A549 (cell line): ENCODE measurements around the gene ELL. TPM values are rescaled to one million over a fixed set of nuclear protein-coding genes. Genes with fewer than 3 reads are reported as not detected.

Experiments used
- ATAC-seq, 2 experiments: fragments of 200-7000 bp in 1 of 2; fragments of >200 bp in 1 of 2; cut with Nextera tagmentation in 1 of 2; cut with Tn5 transposase in 1 of 2; 3 replicates each; pipeline versions ENCODE4 v1.8.0 to v1.9.1; 2018 to 2020; ENCODE audit warnings: mild to moderate bottlenecking in 1 of 2, moderate library complexity in 1 of 2
- CTCF ChIA-PET: fragments of 300-600 bp; sonication (Branson Sonifier 250); formaldehyde crosslinking; extraction: SDS; loops from one replicate; lab custom pipeline; 2021; ENCODE audit warnings: antibody characterized with exemption, inconsistent platforms; lab: Yijun Ruan, JAX
- POLR2A ChIA-PET: fragments of 350-600 bp; formaldehyde crosslinking; extraction: SDS; loops from one replicate; lab custom pipeline; 2021; ENCODE audit warnings: antibody characterized with exemption, inconsistent platforms; lab: Yijun Ruan, JAX
- DNase-seq, 2 experiments: peaks; one replicate each; pipeline versions ENCODE4 v3.0.0 to v3.0.0-alpha.2; 2011 to 2016; ENCODE audit warnings: low read depth in 1 of 2, low spot score in 1 of 2
- FAIRE-seq: peaks from 2 replicates; lab custom pipeline; 2011; peaks lifted over from hg19 to GRCh38; lab: Jason Lieb, UNC
- H3K27ac ChIP-seq, 2 experiments: fragments of >200 bp; sonication (Bioruptor Twin); formaldehyde crosslinking; 3 replicates each; pipeline ENCODE4 v1.5.1; 2016 to 2017
- H3K4me1 ChIP-seq: fragments of >200 bp; sonication (Bioruptor Twin); formaldehyde crosslinking; 3 replicates; pipeline ENCODE4 v1.6.1; 2016
- H3K4me2 ChIP-seq: fragments of >200 bp; sonication (Bioruptor Twin); formaldehyde crosslinking; 3 replicates; pipeline ENCODE4 v1.6.1; 2016
- H3K4me3 ChIP-seq: fragments of >200 bp; sonication (Bioruptor Twin); formaldehyde crosslinking; 3 replicates; pipeline ENCODE4 v1.5.1; 2016
- H3K9me3 ChIP-seq: fragments of >200 bp; sonication (Bioruptor Twin); formaldehyde crosslinking; 3 replicates; pipeline ENCODE4 v1.6.1; 2016
- ATOH8 ChIP-seq: fragments of 250-450 bp; sonication (Bioruptor Pico); IDR thresholded peaks from 2 replicates; pipeline ENCODE4 v1.5.0; 2020; ENCODE audit warnings: low read depth, mild to moderate bottlenecking, moderate library complexity
- CBX2 ChIP-seq: fragments of 200-600 bp; sonication (generic); IDR thresholded peaks from 2 replicates; pipeline ENCODE4 v1.6.1; 2016; ENCODE audit warnings: low read depth, mild to moderate bottlenecking, borderline replicate concordance
- CEBPB ChIP-seq, 2 experiments: fragments of >200 bp in 1 of 2; sonication (Bioruptor Twin) in 1 of 2; formaldehyde crosslinking in 1 of 2; IDR thresholded peaks; 2 replicates each; pipeline ENCODE4 v1.6.1; 2012 to 2016
- CTCF ChIP-seq: fragments of >200 bp; sonication (Bioruptor Twin); formaldehyde crosslinking; IDR thresholded peaks from 3 replicates; pipeline ENCODE4 v1.5.1; 2016
- EHF ChIP-seq: fragments of 250-450 bp; sonication (Bioruptor Pico); IDR thresholded peaks from 2 replicates; pipeline ENCODE4 v1.5.0; 2020; ENCODE audit warnings: mild to moderate bottlenecking
- ELK1 ChIP-seq: fragments of 150-350 bp; IDR thresholded peaks from 2 replicates; pipeline ENCODE4 v1.6.1; 2014; ENCODE audit warnings: low read depth, mild to moderate bottlenecking, low read length
- ESRRA ChIP-seq: fragments of 150-350 bp; IDR thresholded peaks from 2 replicates; pipeline ENCODE4 v1.6.1; 2014; ENCODE audit warnings: mild to moderate bottlenecking, low read length, borderline replicate concordance
- FOXS1 ChIP-seq: fragments of 250-450 bp; sonication (Bioruptor Pico); IDR thresholded peaks from 2 replicates; pipeline ENCODE4 v1.5.0; 2020; ENCODE audit warnings: mild to moderate bottlenecking, moderate library complexity
- GATA3 ChIP-seq: IDR thresholded peaks from 2 replicates; pipeline ENCODE4 v1.6.1; 2012; ENCODE audit warnings: borderline replicate concordance
- HDAC2 ChIP-seq: fragments of 200-600 bp; sonication (generic); IDR thresholded peaks from 2 replicates; pipeline ENCODE4 v1.6.1; 2016
- HEYL ChIP-seq: fragments of 250-450 bp; sonication (Bioruptor Pico); IDR thresholded peaks from 2 replicates; pipeline ENCODE4 v1.8.0; 2021; ENCODE audit warnings: mild to moderate bottlenecking, moderate library complexity
- KDM1A ChIP-seq: fragments of 200-600 bp; sonication (generic); IDR thresholded peaks from 2 replicates; pipeline ENCODE4 v1.6.1; 2016; ENCODE audit warnings: low read depth, mild to moderate bottlenecking
- MAFK ChIP-seq: fragments of 450-650 bp; IDR thresholded peaks from 2 replicates; pipeline ENCODE4 v1.6.1; 2014; ENCODE audit not compliant: partially characterized antibody
- MAX ChIP-seq: IDR thresholded peaks from 2 replicates; pipeline ENCODE4 v1.6.1; 2012
- MYC ChIP-seq: IDR thresholded peaks from 2 replicates; pipeline ENCODE4 v1.6.1; 2012; ENCODE audit warnings: mild to moderate bottlenecking, inconsistent platforms, low read length, improper control_type of control experiment, borderline replicate concordance
- NFE2L2 ChIP-seq: fragments of 150-350 bp; conservative IDR thresholded peaks from 2 replicates; pipeline ENCODE4 v1.6.1; 2014; ENCODE audit warnings: low read length
- NPAS2 ChIP-seq: fragments of 250-450 bp; sonication (Bioruptor Pico); IDR thresholded peaks from 2 replicates; pipeline ENCODE4 v1.8.0; 2022; ENCODE audit warnings: mild to moderate bottlenecking, moderate library complexity, borderline replicate concordance
- POLR2A ChIP-seq: IDR thresholded peaks from 2 replicates; pipeline ENCODE4 v1.6.1; 2012; ENCODE audit warnings: mild to moderate bottlenecking, low read length
- RAD21 ChIP-seq, 2 experiments: fragments of >200 bp in 1 of 2; sonication (Bioruptor Twin) in 1 of 2; formaldehyde crosslinking in 1 of 2; IDR thresholded peaks in 1 of 2; conservative IDR thresholded peaks in 1 of 2; 2 replicates in 1 of 2; 3 replicates in 1 of 2; pipeline ENCODE4 v1.6.1; 2012 to 2018; ENCODE audit warnings: inconsistent platforms in 1 of 2
- RCOR1 ChIP-seq: fragments of 150-350 bp; IDR thresholded peaks from 2 replicates; pipeline ENCODE4 v1.6.1; 2014; ENCODE audit warnings: antibody characterized with exemption, low read length, low read depth
- SMC3 ChIP-seq: fragments of >200 bp; sonication (Bioruptor Twin); formaldehyde crosslinking; IDR thresholded peaks from 3 replicates; pipeline ENCODE4 v1.6.1; 2018; ENCODE audit warnings: inconsistent platforms
- WGBS: methylation state at CpG from one replicate; pipeline ENCODE4 v1.1.6; 2017; ENCODE audit errors: missing lambda C conversion rate; 5-methylcytosine and 5-hydroxymethylcytosine counted together
- polyA plus RNA-seq, 4 experiments: library from polyadenylated mRNA; depleted of rRNA in 3 of 4; stranded (reverse); fragments of >200 nt; fragmentation: RNase III in 1 of 4; extraction: RNeasy Plus Mini Kit Qiagen cat#74134 plus additional on column Dnase treatment in 1 of 4; gene quantifications; 2 replicates in 3 of 4; 3 replicates in 1 of 4; pipeline ENCODE4 v1.2.3, GENCODE V29; 2011 to 2017

The ELL gene
- polyA plus RNA-seq, 2 of the 4 experiments (the other 2 are of a cell fraction), result 1.6 to 3.6 TPM

GRCh38 chr19:18450931-18451836 is 70.7 kb downstream of the ELL start:
- WGBS, result 44% methylated on average over 14 of the region's 26 CpGs
- H3K4me3 ChIP-seq, result no peak overlapping the region
- peak; percentile 66; the same call in 2 of the 3 replicates for TF ChIP-seq SMC3
- no peak for TF ChIP-seq POLR2A
- TF ChIP-seq MYC, result no peak
- TF ChIP-seq RAD21 (conservative IDR thresholded peaks at IDR 0.05 in 1 of 2, IDR thresholded peaks at IDR 0.05 in 1 of 2), result peak; percentile 80
- peak; percentile 77 for TF ChIP-seq CTCF
- TF ChIP-seq, all 56 proteins: peak for 3
- Histone ChIP-seq H3K4me2 (no peak overlapping the region), H3K9me3 (no peaks in the 10 kb centered on the region), H3K27ac (peak overlapping the region in 1 of 2 experiments; percentile 48; a peak in 1 of 6 replicates), H3K4me1 (peaks cover 11% of the 10 kb centered on the region)
- ChIA-PET POLR2A (no interaction called here), CTCF (interaction anchor here (0.5 to 11.3 kb wide), 56 partner anchors 8 to 536 kb away, joined by 3 to 168 read pairs (median 4); partner anchors contain the start of genes ELL, REX1BD, SSBP4 and UBA52)
- peak in 1 of 2 experiments; percentile 64 for DNase-seq
- ATAC-seq, result peak; percentile 79 to 92
- FAIRE-seq, result no peak

- Histone ChIP-seq H3K4me1 (peaks cover 11% of the 10 kb centered on the region), H3K27ac (no peak overlapping the region), H3K4me2 (no peak overlapping the region), H3K9me3 (no peaks in the 10 kb centered on the region), H3K4me3 (no peak overlapping the region)
- ChIA-PET CTCF (interaction anchor here (0.5 to 11.3 kb wide), 45 partner anchors 9 to 537 kb away, joined by 3 to 168 read pairs (median 4); partner anchors contain the start of genes REX1BD and SSBP4), POLR2A (no interaction called here)
- DNase-seq, result no peak
- peak in 1 of 2 experiments; percentile 8; a peak in 2 of 6 replicates for ATAC-seq
- FAIRE-seq, result no peak
- WGBS, result 90% methylated on average over 3 of the region's 33 CpGs
- TF ChIP-seq ATOH8 (CRISPR knock-in tag), result no peak
- no peak for TF ChIP-seq HEYL (CRISPR knock-in tag)
- TF ChIP-seq ESRRA, result no peak
- no peak for TF ChIP-seq MAX
Observed at GRCh38 chr19:18450021-18450930, 71.6 kb downstream of the ELL start.

GRCh38 chr19:18449552-18449951 is 72.3 kb downstream of the ELL start:
- FAIRE-seq (no peak), ATAC-seq (no peak), DNase-seq (no peak)
- H3K4me2 ChIP-seq, result no peak overlapping the region
- 100% methylated on average over 2 of the region's 14 CpGs for WGBS
- H3K4me3 ChIP-seq, result no peak overlapping the region
- ChIA-PET CTCF (interaction anchor here (1.1 to 11.3 kb wide), 12 partner anchors 10 to 227 kb away, joined by 3 to 168 read pairs (median 8); no protein-coding TSS in a partner anchor), POLR2A (no interaction called here)
- H3K4me1 ChIP-seq, result peaks cover 11% of the 10 kb centered on the region
- no peak overlapping the region for H3K27ac ChIP-seq
- TF ChIP-seq FOXS1 (CRISPR knock-in tag) (no peak), HDAC2 (no peak), SMC3 (no peak), POLR2A (no peak), MAFK (no peak), NPAS2 (CRISPR knock-in tag) (no peak), CBX2 (no peak), ELK1 (no peak), RCOR1 (no peak), CTCF (no peak), CEBPB (IDR thresholded peaks at IDR 0.05) (no peak), NFE2L2 (no peak), KDM1A (no peak), GATA3 (no peak), EHF (CRISPR knock-in tag) (no peak)
- no peaks in the 10 kb centered on the region for H3K9me3 ChIP-seq
